ENCODE data around the gene TMEM63C. TPM values are rescaled to one million over a fixed set of nuclear protein-coding genes. Genes with fewer than 3 reads are reported as not detected.
A peak's percentile ranks its signal among the peaks of the same experiment; 100 is the strongest.

The TMEM63C gene
- total RNA-seq = 1 to 10 TPM in 1 of 4 donors, under 1 TPM in 3; 0.13 to 4.1 (median 0.54) TPM

GRCh38 chr14:77181603-77182437 lies at the start of gene TMEM63C:
Gene TMEM63C, plus strand, starts transcription at chr14:77181798. Its CDS starts 37,016 bp downstream, at chr14:77218814.
- peak within 1 kb of the TSS in 2 of 3 donors; percentile 42 for H3K4me3 ChIP-seq (replicated peaks in 1 of 3)
- no peaks in the 10 kb centered on the region for H3K36me3 ChIP-seq
- TF ChIP-seq POLR2A (IDR thresholded peaks at IDR 0.05) = peak in 1 of 2 donors; percentile 10
- no peak for TF ChIP-seq CTCF (IDR thresholded peaks at IDR 0.05)
- no peaks in the 10 kb centered on the region for H3K27me3 ChIP-seq
- intact Hi-C loops (cut with DNase I) = no loop called here
- peak; percentile 71 to 83 for DNase-seq
- no peak within 1 kb of the TSS for H3K27ac ChIP-seq
- WGBS, 2 donors = 0 to 1% methylated on average over 10 to 27 of the region's 46 CpGs
- H3K4me1 ChIP-seq = peaks cover under 1 to 19% of the 10 kb centered on the region in 2 donors
- H3K9me3 ChIP-seq = no peaks in the 10 kb centered on the region

- TF ChIP-seq CTCF (IDR thresholded peaks at IDR 0.05) (no peak), POLR2A (IDR thresholded peaks at IDR 0.05) (no peak)
- no peak for DNase-seq
- H3K27ac ChIP-seq = no peak overlapping the region
- WGBS, 2 donors = 88 to 91% methylated on average over 5 of the region's 5 CpGs
- no peaks in the 10 kb centered on the region for H3K9me3 ChIP-seq
- intact Hi-C loops (cut with DNase I) = loop anchor here (10.0 kb wide), 1 partner anchor 83 kb away; no protein-coding TSS in a partner anchor
- no peaks in the 10 kb centered on the region for H3K36me3 ChIP-seq
- no peaks in the 10 kb centered on the region for H3K27me3 ChIP-seq
- H3K4me3 ChIP-seq (replicated peaks in 1 of 3) = no peak overlapping the region
- no peaks in the 10 kb centered on the region for H3K4me1 ChIP-seq
These were observed 49.6 kb upstream of the TMEM63C start for GRCh38 chr14:77131871-77132486.

GRCh38 chr14:77133720-77134338 lies 47.8 kb upstream of the TMEM63C start:
- Histone ChIP-seq H3K36me3 (no peaks in the 10 kb centered on the region), H3K9me3 (no peaks in the 10 kb centered on the region), H3K27ac (no peak overlapping the region), H3K4me1 (no peaks in the 10 kb centered on the region), H3K27me3 (peaks cover 7% of the 10 kb centered on the region), H3K4me3 (replicated peaks in 1 of 3) (no peak overlapping the region)
- WGBS, 2 donors = 7 to 10% methylated on average over 22 of the region's 22 CpGs
- TF ChIP-seq CTCF (IDR thresholded peaks at IDR 0.05) (no peak), POLR2A (IDR thresholded peaks at IDR 0.05) (no peak)
- intact Hi-C loops (cut with DNase I) = loop anchor here (10.0 kb wide), 1 partner anchor 81 kb away; no protein-coding TSS in a partner anchor
- DNase-seq = peak; percentile 57 to 74

- Histone ChIP-seq H3K27me3 (peaks cover 27% of the 10 kb centered on the region), H3K4me1 (peaks cover 0 to 16% of the 10 kb centered on the region in 2 donors), H3K36me3 (no peaks in the 10 kb centered on the region), H3K4me3 (replicated peaks in 1 of 3) (no peak overlapping the region), H3K27ac (no peak overlapping the region), H3K9me3 (no peaks in the 10 kb centered on the region)
- no peak for DNase-seq
- no peak for TF ChIP-seq POLR2A (IDR thresholded peaks at IDR 0.05)
- TF ChIP-seq CTCF (IDR thresholded peaks at IDR 0.05) = no peak
- WGBS, 2 donors = 87 to 88% methylated on average over 15 of the region's 15 CpGs
- intact Hi-C loops (cut with DNase I) = loop anchor here (10.0 kb wide), 1 partner anchor 76 kb away; no protein-coding TSS in a partner anchor
These were observed 42.6 kb upstream of the TMEM63C start for GRCh38 chr14:77139022-77139421.

Measured in thyroid gland (tissue), 4 donors.